OCI-LY7 (cell line): ENCODE results near the gene NEMP2. TPM values are rescaled to one million over a fixed set of nuclear protein-coding genes. Genes with fewer than 3 reads are reported as not detected.

Experiments used
- BruUV-seq: library from RNA; stranded (reverse); fragments of 400-500 nt; replicated peaks from 2 replicates; lab custom pipeline; 2021; lab: Mats Ljungman, UMichigan
- CTCF ChIA-PET: fragments of 300-600 bp; sonication (Branson Sonifier 250); formaldehyde crosslinking; loops from one replicate; lab custom pipeline; 2022; ENCODE audit warnings: antibody characterized with exemption; ENCODE audit not compliant: unreplicated experiment; lab: Charles Lee
- POLR2A ChIA-PET: fragments of 300-600 bp; sonication (Branson Sonifier 250); formaldehyde crosslinking; loops from one replicate; lab custom pipeline; 2022; ENCODE audit warnings: antibody characterized with exemption; lab: Charles Lee
- DNase-seq: peaks from one replicate; pipeline ENCODE4 v3.0.0-alpha.2; 2015; ENCODE audit warnings: low spot score
- H2AFZ ChIP-seq: fragments of 200-600 bp; sonication (generic), shearing (Covaris generic); 2 replicates; pipeline ENCODE4 v1.6.1; 2014; ENCODE audit warnings: mild to moderate bottlenecking, antibody characterized with exemption, low read length, moderate library complexity
- H3K27ac ChIP-seq: fragments of 200-600 bp; sonication (generic); 2 replicates; pipeline ENCODE4 v1.5.1; 2014; ENCODE audit warnings: mixed run types, low read depth, mild to moderate bottlenecking, moderate library complexity, low read length, inconsistent platforms; ENCODE audit not compliant: poor library complexity, severe bottlenecking
- H3K36me3 ChIP-seq: fragments of 200-600 bp; sonication (generic); 2 replicates; pipeline ENCODE4 v1.6.1; 2014; ENCODE audit warnings: mild to moderate bottlenecking, antibody characterized with exemption, low read length, moderate library complexity, mixed read lengths; ENCODE audit not compliant: insufficient read depth
- H3K4me1 ChIP-seq: fragments of 200-600 bp; sonication (generic); 2 replicates; pipeline ENCODE4 v1.5.1; 2014; ENCODE audit warnings: mild to moderate bottlenecking, low read length; ENCODE audit not compliant: insufficient read depth, poor library complexity, severe bottlenecking
- H3K4me2 ChIP-seq: fragments of 200-600 bp; sonication (generic); 2 replicates; pipeline ENCODE4 v1.6.1; 2014; ENCODE audit warnings: mild to moderate bottlenecking, low read length
- H3K4me3 ChIP-seq: fragments of 200-600 bp; sonication (generic); 2 replicates; pipeline ENCODE4 v1.5.1; 2014; ENCODE audit warnings: mild to moderate bottlenecking, low read depth, low read length; ENCODE audit not compliant: poor library complexity, severe bottlenecking
- H3K79me2 ChIP-seq: fragments of 200-600 bp; sonication (generic); 2 replicates; pipeline ENCODE4 v1.6.1; 2016; ENCODE audit warnings: low read depth, mild to moderate bottlenecking, low read length, moderate library complexity, mixed read lengths; ENCODE audit not compliant: insufficient read depth
- H3K9me2 ChIP-seq: fragments of 200-600 bp; sonication (generic); 2 replicates; pipeline ENCODE4 v1.6.1; 2016; ENCODE audit warnings: mild to moderate bottlenecking, low read length, mixed read lengths; ENCODE audit not compliant: insufficient read depth
- H3K9me3 ChIP-seq: fragments of 200-600 bp; sonication (generic); 2 replicates; pipeline ENCODE4 v1.6.1; 2014; ENCODE audit warnings: mild to moderate bottlenecking, mixed run types, low read length, mixed read lengths
- H4K20me1 ChIP-seq: fragments of 200-600 bp; sonication (generic); 2 replicates; pipeline ENCODE4 v1.6.1; 2014; ENCODE audit warnings: mild to moderate bottlenecking, antibody characterized with exemption, low read length, moderate library complexity, mixed read lengths; ENCODE audit not compliant: insufficient read depth
- CTCF ChIP-seq: fragments of 200-600 bp; sonication (generic); conservative IDR thresholded peaks from 2 replicates; pipeline ENCODE4 v1.5.1; 2014; ENCODE audit warnings: mild to moderate bottlenecking, antibody characterized with exemption, low read length, moderate library complexity, mixed read lengths
- EZH2phosphoT487 ChIP-seq: fragments of 200-600 bp; sonication (generic); IDR thresholded peaks from 2 replicates; pipeline ENCODE4 v1.6.1; 2018; ENCODE audit warnings: low read depth, borderline replicate concordance, mild to moderate bottlenecking, mixed run types, antibody characterized with exemption, low read length, moderate library complexity, mixed read lengths
- intact Hi-C: fragments of 100-400 bp; cut with micrococcal nuclease; formaldehyde crosslinking; loops from one replicate; pipeline ENCODE4 v1.10.0; 2022; ENCODE audit not compliant: unreplicated experiment
- total RNA-seq, 2 experiments: library from RNA; depleted of rRNA in 1 of 2; stranded (reverse); fragments of >200 nt in 1 of 2; shearing (Covaris generic) in 1 of 2; gene quantifications; 2 replicates each; pipeline ENCODE4 v1.2.3, GENCODE V29; 2014 to 2022

NEMP2 gene
- total RNA-seq, 2 experiments from 2014 or later, result 5.6 to 18.5 TPM

DNA sequence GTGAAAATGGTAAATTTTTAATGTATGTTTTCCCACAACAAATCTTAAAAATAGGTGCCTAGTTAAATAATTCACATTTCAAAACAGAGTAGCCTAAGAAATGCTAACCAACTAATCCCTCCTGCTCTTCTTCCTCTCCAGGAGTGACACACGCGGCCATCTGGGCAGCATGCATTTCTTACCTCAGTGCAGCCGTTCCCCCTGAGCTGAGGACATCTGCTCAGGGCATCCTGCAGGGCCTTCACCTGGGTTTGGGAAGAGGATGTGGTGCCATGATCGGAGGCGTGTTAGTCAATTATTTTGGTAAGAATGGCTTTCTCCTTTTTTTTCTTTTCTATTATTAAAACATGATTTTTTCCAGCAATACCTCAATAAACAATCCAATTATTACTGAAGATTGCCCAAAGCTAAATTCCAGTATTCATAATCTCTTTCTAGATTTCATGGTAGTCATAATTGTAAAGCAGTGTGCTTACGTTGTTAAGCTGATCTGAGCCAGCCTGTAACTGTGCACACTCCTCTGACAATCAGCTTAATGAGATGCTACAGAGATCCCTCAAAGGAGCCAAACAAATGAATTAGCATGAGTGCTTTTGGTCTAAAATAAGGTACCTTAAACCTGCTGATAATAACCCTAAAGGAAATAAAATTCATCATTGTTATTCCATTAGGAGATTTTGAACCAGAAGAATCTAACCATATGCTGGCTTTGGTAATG, 45.8 kb downstream of the NEMP2 start:
- no peak overlapping the region for H3K27ac ChIP-seq
- H2AFZ ChIP-seq, result no peak overlapping the region
- intact Hi-C loops, result no loop called here
- H3K4me1 ChIP-seq, result no peaks in the 10 kb centered on the region
- H4K20me1 ChIP-seq, result no peaks in the 10 kb centered on the region
- H3K79me2 ChIP-seq, result no peaks in the 10 kb centered on the region
- peaks cover 28% of the 10 kb centered on the region for H3K36me3 ChIP-seq
- TF ChIP-seq EZH2phosphoT487 (no peak), CTCF (no peak)
- no peak overlapping the region for H3K4me2 ChIP-seq
- ChIA-PET POLR2A (interaction anchor here (0.5 kb wide), 1 partner anchor 304 kb away, joined by 3 read pairs; no protein-coding TSS in a partner anchor), CTCF (no interaction called here)
- BruUV-seq, result no TSS peak
- no peak for DNase-seq
- H3K4me3 ChIP-seq, result no peak overlapping the region
- no peaks in the 10 kb centered on the region for H3K9me3 ChIP-seq
- no peaks in the 10 kb centered on the region for H3K9me2 ChIP-seq

- Histone ChIP-seq H3K4me3 (no peak overlapping the region), H3K27ac (no peak overlapping the region), H3K79me2 (no peaks in the 10 kb centered on the region), H3K4me2 (no peak overlapping the region), H3K9me3 (no peaks in the 10 kb centered on the region), H2AFZ (no peak overlapping the region), H3K9me2 (no peaks in the 10 kb centered on the region), H3K36me3 (peaks cover 21% of the 10 kb centered on the region), H3K4me1 (no peaks in the 10 kb centered on the region), H4K20me1 (no peaks in the 10 kb centered on the region)
- CTCF ChIA-PET, result no interaction called here
- intact Hi-C loops, result no loop called here
- DNase-seq, result no peak
- BruUV-seq, result no TSS peak
- TF ChIP-seq EZH2phosphoT487 (no peak), CTCF (no peak)
- POLR2A ChIA-PET, result interaction anchor here (0.7 kb wide), 2 partner anchors 772 to 1212 kb away, joined by 4 to 5 read pairs; no protein-coding TSS in a partner anchor
Observed at GRCh38 chr2:190486037-190486623, 48.4 kb downstream of the NEMP2 start.

DNA sequence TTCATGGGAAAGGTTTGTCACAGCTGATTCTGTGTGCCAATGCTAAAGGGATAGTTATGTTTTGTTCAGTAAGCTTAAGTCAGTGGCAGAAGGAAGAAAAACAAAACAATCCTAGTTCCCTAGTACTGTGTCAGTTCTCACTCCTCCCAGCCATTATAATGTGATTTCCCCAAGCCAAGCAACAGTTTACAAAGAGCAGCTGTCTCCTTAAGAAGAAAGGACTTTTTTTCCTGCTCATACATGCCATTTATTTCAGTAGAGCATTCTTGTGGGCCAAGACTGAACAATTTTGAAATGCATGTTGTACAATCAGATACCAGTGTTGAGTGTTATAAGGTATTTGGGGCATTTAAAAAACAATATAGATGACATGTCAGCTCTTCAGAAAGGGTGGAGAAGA, 52.1 kb downstream of the NEMP2 start:
- intact Hi-C loops, result no loop called here
- POLR2A ChIA-PET, result interaction anchor here (3.5 kb wide), 1 partner anchor 12 kb away, joined by 15 read pairs; no protein-coding TSS in a partner anchor

More for the DNA sequence above, 52.1 kb downstream of the NEMP2 start:
- no peaks in the 10 kb centered on the region for H4K20me1 ChIP-seq
- no peak overlapping the region for H3K4me2 ChIP-seq
- H3K9me3 ChIP-seq, result no peaks in the 10 kb centered on the region
- DNase-seq, result no peak
- BruUV-seq, result no TSS peak
- H3K79me2 ChIP-seq, result no peaks in the 10 kb centered on the region
- H3K4me1 ChIP-seq, result no peaks in the 10 kb centered on the region
- H3K27ac ChIP-seq, result no peak overlapping the region
- H3K4me3 ChIP-seq, result no peak overlapping the region
- no peaks in the 10 kb centered on the region for H3K9me2 ChIP-seq
- CTCF ChIA-PET, result no interaction called here
- H2AFZ ChIP-seq, result no peak overlapping the region
- TF ChIP-seq EZH2phosphoT487 (no peak), CTCF (no peak)
- no peaks in the 10 kb centered on the region; the same call in 1 of the 2 replicates for H3K36me3 ChIP-seq
